ENCODE measurements around the gene ALX4. TPM values are rescaled to one million over a fixed set of nuclear protein-coding genes. Genes with fewer than 3 reads are reported as not detected.

ALX4 gene
- total RNA-seq, 4 donors from 2014 or later: 0.26 to 2.5 (median 0.73) TPM; not detected in 1

- Histone ChIP-seq H3K27me3 (no peaks in the 10 kb centered on the region), H3K4me1 (no peaks in the 10 kb centered on the region), H3K4me3 (no peak overlapping the region), H3K36me3 (no peaks in the 10 kb centered on the region), H3K9me3 (no peaks in the 10 kb centered on the region), H3K27ac (no peak overlapping the region)
- no peak for DNase-seq
- TF ChIP-seq CTCF (IDR thresholded peaks at IDR 0.05): no peak
- TF ChIP-seq POLR2A (IDR thresholded peaks at IDR 0.05): no peak
- intact Hi-C loops (cut with DNase I; ENCODE audit: low total_unique reads): no loop called here
Observed at GRCh38 chr11:44348114-44348513, 38.2 kb upstream of the ALX4 start.

- no peaks in the 10 kb centered on the region for H3K4me1 ChIP-seq
- TF ChIP-seq CTCF (IDR thresholded peaks at IDR 0.05) (no peak), POLR2A (IDR thresholded peaks at IDR 0.05) (no peak)
- no peaks in the 10 kb centered on the region for H3K9me3 ChIP-seq
- H3K27ac ChIP-seq: no peak overlapping the region
- H3K36me3 ChIP-seq: no peaks in the 10 kb centered on the region
- H3K27me3 ChIP-seq: no peaks in the 10 kb centered on the region
- intact Hi-C loops (cut with DNase I; ENCODE audit: low total_unique reads): no loop called here
- no peak overlapping the region for H3K4me3 ChIP-seq
- DNase-seq: no peak
Observed at GRCh38 chr11:44347538-44347937, 37.6 kb upstream of the ALX4 start.

- Histone ChIP-seq H3K4me1 (no peaks in the 10 kb centered on the region), H3K36me3 (no peaks in the 10 kb centered on the region), H3K4me3 (no peak overlapping the region), H3K9me3 (no peaks in the 10 kb centered on the region), H3K27ac (no peak overlapping the region), H3K27me3 (no peaks in the 10 kb centered on the region)
- TF ChIP-seq CTCF (IDR thresholded peaks at IDR 0.05) (no peak), POLR2A (IDR thresholded peaks at IDR 0.05) (no peak)
- DNase-seq: no peak
- intact Hi-C loops (cut with DNase I; ENCODE audit: low total_unique reads): no loop called here
Observed at GRCh38 chr11:44346983-44347382, 37.0 kb upstream of the ALX4 start.

- no peak for DNase-seq
- TF ChIP-seq CTCF (IDR thresholded peaks at IDR 0.05) (no peak), POLR2A (IDR thresholded peaks at IDR 0.05) (no peak)
- Histone ChIP-seq H3K4me3 (no peak overlapping the region), H3K36me3 (no peaks in the 10 kb centered on the region), H3K27me3 (no peaks in the 10 kb centered on the region), H3K27ac (no peak overlapping the region), H3K9me3 (no peaks in the 10 kb centered on the region), H3K4me1 (no peaks in the 10 kb centered on the region)
- intact Hi-C loops (cut with DNase I; ENCODE audit: low total_unique reads): no loop called here
Observed at GRCh38 chr11:44345781-44346180, 35.8 kb upstream of the ALX4 start.

- no peak overlapping the region for H3K27ac ChIP-seq
- no peak for DNase-seq
- no peak for TF ChIP-seq CTCF (IDR thresholded peaks at IDR 0.05)
- no peak for TF ChIP-seq POLR2A (IDR thresholded peaks at IDR 0.05)
- H3K27me3 ChIP-seq: no peaks in the 10 kb centered on the region
- H3K4me3 ChIP-seq: no peak overlapping the region
- intact Hi-C loops (cut with DNase I; ENCODE audit: low total_unique reads): no loop called here
- H3K9me3 ChIP-seq: no peaks in the 10 kb centered on the region
- no peaks in the 10 kb centered on the region for H3K4me1 ChIP-seq
- H3K36me3 ChIP-seq: no peaks in the 10 kb centered on the region
Observed at GRCh38 chr11:44344921-44345320, 35.0 kb upstream of the ALX4 start.

Data from uterus (tissue), 4 donors.